Measurements from ENCODE around the gene GNG11. TPM values are rescaled to one million over a fixed set of nuclear protein-coding genes. Genes with fewer than 3 reads are reported as not detected.
A peak's percentile ranks its signal among the peaks of the same experiment; 100 is the strongest.
"Not testable (repeated sequence)": the region's sequence is repeated elsewhere in the genome, so short reads cannot be mapped to it uniquely, and the experiment has no call there.

The GNG11 gene
- 404 and 652 TPM in 2 replicates for total RNA-seq

GRCh38 chr7:93921607-93922566, at the start of gene GNG11:
Gene GNG11 (plus strand): TSS chr7:93921735. CDS start chr7:93922138, 403 bp downstream.
- peak; percentile 93 for DNase-seq

- DNase-seq = no peak
Measured at GRCh38 chr7:93873998-93874574, 47.4 kb upstream of the GNG11 start.

DNA sequence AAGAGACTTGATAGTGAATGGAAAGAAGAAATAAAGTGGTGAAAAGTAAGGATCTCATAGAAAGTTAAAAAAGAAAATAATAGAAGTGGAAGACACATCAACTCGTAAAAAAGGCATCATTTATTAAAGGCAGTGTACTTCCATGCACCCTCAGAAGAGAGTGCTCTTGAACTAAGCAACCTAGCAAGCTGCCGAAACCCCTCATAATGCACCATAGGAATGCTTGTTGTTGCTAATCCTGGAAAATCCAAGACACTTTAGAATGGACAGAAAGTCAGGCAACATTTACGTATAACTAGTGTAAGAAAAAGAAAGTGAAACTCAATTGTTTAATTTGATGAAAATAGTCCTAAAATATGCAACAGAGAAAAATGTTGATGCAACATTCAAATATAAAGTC, 43.8 kb upstream of the GNG11 start:
- DNase-seq = peak; percentile 6

- no peak for DNase-seq
Measured at GRCh38 chr7:93879356-93879755, 42.2 kb upstream of the GNG11 start.

DNA sequence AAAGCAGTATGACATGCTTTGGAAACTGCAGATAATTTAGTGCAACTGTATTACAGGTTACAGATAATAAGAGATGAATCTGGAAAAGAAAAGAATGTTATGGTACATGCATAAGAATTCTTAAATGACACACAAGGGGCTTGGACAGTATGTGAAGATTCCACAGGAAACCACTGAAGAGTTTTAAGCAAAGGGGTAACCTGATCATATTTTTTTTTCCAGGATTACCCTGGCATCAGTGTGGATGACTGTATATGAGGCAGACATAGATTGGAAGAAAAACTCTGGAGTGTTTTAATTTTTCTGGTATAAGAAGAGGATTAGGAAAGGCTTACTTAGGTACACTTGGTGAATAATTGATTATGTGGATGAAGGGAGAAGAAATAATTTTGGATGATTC, 39.1 kb upstream of the GNG11 start:
- DNase-seq = no peak

DNA sequence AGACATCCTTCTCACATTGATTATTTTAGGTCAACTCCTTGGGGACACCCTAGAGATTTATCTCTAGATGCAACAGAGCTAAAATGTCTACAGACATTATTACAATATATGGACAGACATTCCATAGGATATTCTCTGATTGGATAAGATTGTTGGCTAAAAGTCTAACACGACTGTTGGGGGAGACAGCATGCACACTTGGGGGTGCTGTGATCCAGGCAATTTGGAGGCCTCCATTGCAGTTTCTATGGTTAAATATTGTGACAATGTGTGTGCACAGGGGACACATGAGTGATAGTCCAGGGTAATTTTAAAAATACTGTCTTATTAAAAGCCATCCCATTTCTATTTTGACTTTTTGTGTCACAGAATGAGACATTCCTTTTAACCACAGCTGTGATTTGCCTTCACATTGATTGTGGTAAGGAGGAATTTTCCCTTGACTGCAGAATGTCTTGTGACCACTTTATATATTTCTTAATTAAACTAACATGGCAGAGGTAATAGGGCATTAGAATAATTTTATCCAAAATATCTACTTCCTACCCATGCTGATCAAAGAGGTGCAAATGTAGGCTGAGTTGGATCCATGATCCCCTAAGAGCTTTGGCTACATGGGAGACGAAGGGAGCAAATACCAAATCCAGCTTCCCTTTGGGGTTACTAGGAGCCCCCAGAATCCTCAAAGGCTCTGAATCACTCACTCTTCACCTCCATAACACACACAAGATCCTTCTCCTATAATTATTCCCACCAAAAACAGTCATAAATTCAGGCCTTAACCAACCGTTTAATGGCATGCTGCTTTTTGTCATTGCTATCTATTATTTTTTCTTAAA, 38.2 kb upstream of the GNG11 start:
- peak; percentile 4 for DNase-seq

DNA sequence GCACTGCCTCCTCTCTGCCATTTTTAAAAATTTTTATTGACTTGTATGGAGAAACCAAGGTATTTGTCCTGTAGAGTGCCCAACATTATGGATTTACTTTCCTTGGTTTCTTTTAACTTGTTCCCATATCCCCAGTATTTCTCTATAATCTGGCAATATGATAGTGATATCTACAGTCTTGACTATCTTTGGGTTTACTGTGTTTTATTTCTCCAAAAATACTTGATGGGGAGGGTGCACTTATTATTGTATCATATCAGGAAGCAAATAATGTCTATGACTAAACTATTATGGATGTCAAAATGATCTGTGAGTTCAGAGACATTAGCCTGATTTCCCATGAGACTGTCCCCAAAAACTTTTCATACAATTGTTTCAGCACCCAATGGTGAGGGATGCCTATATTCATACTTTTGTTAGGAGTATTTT, 37.6 kb upstream of the GNG11 start:
- no peak for DNase-seq

- no peak for DNase-seq
Measured at GRCh38 chr7:93884541-93884940, 37.0 kb upstream of the GNG11 start.

DNA sequence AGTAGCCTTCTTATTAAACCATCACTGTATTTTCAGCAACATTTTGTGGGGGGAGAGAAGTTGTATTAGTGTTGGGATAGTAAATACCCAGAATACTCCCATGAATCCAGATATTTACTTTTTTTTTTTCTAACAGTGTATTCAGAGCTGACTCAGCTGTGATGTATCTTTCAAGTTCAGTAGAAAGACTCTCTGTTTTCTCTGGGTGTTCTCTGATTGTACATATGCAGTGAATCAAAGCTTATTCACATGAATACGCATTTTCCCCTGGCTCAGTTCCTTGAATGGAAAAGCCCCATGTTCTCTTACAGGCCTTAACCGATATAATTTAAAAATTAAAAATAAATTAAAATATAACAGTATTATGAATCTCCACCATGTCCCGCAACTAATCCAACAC, 32.3 kb upstream of the GNG11 start:
- no peak for DNase-seq

GRCh38 chr7:93890041-93890463, 31.5 kb upstream of the GNG11 start:
- peak; percentile 41 for DNase-seq

- DNase-seq = peak; percentile 47
Measured at GRCh38 chr7:93890464-93891068, 31.0 kb upstream of the GNG11 start, which contains the start of gene TFPI2. Gene TFPI2 (minus strand): TSS chr7:93890753. CDS start chr7:93890678, 75 bp downstream.

DNA sequence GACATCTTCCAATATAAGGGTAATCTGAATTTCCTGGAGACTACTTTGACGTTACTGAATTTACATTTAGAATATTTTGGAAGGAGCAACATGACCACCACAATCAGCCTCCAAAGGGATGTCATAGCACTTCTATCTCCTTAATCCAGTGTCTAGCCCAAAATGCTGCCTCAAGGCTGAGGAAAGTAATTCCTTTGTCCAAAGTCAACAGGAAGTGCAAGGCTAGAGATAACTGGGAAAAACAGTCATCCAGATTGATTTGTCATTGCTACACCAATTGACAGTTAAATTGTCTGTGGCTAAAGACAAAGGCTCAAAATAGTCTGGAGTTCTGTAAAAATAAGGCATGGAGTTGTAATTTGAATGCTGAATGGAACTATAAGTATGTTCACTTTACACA, 27.1 kb upstream of the GNG11 start:
- DNase-seq = no peak

GRCh38 chr7:93894966-93895640, 26.4 kb upstream of the GNG11 start:
- no peak for DNase-seq

DNA sequence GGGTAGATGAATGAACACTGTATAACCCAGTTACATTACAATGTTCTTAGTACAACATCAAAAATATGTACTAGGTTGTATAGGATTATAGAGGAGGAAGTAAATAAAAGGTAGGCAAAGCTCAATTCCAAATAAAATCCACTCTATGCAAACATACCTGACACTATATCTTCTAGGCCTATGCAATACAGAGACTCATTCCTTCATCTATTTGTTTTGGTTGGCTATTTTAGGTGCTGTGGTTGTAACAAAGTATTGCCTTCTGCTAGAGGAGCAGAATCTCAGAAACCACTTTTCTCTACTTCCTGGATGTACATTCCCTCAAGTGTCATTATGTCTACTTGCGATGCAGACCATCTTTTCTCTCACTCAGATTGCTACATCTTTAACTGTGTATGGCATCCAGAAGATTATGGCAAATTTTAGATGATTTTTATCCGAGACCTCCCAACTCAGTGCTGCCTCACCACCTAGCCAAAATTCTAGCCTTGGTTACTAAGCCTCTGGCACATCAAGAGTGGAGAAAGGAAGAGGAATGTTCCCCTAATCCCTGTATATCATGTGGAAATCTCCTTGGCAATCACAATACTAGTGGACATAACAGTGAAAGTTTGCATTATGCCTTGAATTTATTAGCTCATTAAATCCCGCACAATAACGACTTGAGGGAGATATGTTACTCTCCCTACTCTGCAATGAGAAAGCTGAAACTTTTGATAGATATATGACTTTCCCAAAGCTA, 25.5 kb upstream of the GNG11 start:
- no peak for DNase-seq

DNA sequence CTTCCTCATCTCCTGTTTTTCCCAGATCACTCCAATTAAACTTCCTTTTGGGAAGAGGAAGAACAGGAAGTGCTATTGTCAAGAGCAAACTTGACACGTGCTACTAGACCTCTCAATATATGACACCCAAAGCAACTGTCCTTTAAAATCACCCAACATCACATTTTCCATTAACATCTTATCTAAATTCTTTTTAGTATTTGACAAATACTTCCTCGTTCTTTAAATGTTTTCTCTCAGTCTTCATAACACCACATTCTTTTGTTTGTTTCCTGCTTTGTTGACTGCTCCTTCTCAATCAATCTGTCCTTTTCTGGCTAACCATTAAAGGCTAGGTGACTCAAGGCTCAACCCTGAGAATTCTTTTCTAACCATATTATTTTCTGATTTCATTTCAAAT, 23.9 kb upstream of the GNG11 start:
- DNase-seq = no peak

- peak; percentile 88 for DNase-seq
Measured at GRCh38 chr7:93902777-93903423, 18.6 kb upstream of the GNG11 start.

- no peak for DNase-seq
Measured at GRCh38 chr7:93906267-93906666, 15.3 kb upstream of the GNG11 start, which contains the start of gene GNGT1. Gene GNGT1 (plus strand): TSS chr7:93906567. CDS start chr7:93906747, 180 bp downstream.

- peak; percentile 66 for DNase-seq
Measured at GRCh38 chr7:93910076-93910994, 11.2 kb upstream of the GNG11 start.

DNA sequence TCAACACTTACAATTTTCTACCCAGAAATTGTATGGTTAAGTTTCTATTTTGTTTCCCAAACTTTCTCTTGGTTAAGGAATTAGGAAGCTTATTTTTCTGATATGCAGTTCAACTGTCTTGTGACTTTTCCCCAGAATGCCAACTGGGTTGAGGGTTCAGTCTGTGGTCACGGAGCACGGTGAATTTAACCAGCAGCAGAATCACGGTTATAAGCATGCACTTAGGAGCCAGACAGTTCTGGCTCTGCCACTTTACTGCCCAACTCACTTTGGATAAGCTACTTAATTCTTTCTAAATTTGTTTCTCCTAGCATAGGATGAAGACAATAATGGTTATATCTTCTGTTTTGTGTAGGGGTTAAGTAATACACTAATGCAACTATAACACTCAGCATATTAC, 10.3 kb upstream of the GNG11 start:
- not testable (repeated sequence) for DNase-seq

All from dermis blood vessel endothelial cell (primary cell).